Progenitor cell of endocrine pancreas (in vitro differentiated cells): ENCODE data around the gene ARRDC1. TPM values are rescaled to one million over a fixed set of nuclear protein-coding genes. Genes with fewer than 3 reads are reported as not detected.

ENCODE experiments used
- DNase-seq: peaks from one replicate; pipeline ENCODE4 v3.0.0; 2021; ENCODE audit warnings: low spot score; ENCODE audit not compliant: unreplicated experiment
- H3K27ac Mint-ChIP-seq: 2 replicates; pipeline ENCODE4 v1.8.0; 2021; ENCODE audit warnings: mild to moderate bottlenecking, moderate library complexity, mixed read lengths
- H3K27me3 Mint-ChIP-seq: 2 replicates; pipeline ENCODE4 v1.8.0; 2021; ENCODE audit warnings: mixed read lengths
- H3K36me3 Mint-ChIP-seq: 2 replicates; pipeline ENCODE4 v1.8.0; 2022; ENCODE audit warnings: mixed read lengths; ENCODE audit not compliant: insufficient read depth
- H3K4me1 Mint-ChIP-seq: 2 replicates; pipeline ENCODE4 v1.8.0; 2021; ENCODE audit warnings: low read depth, mixed read lengths
- H3K4me3 Mint-ChIP-seq: 2 replicates; pipeline ENCODE4 v1.8.0; 2021; ENCODE audit warnings: low read depth, mild to moderate bottlenecking, moderate library complexity, mixed read lengths
- H3K9me3 Mint-ChIP-seq: 2 replicates; pipeline ENCODE4 v1.8.0; 2021; ENCODE audit warnings: low read depth, mixed read lengths
- total RNA-seq: library from RNA; stranded (reverse); gene quantifications from 2 replicates; pipeline ENCODE4 v1.2.1, GENCODE V29; 2021
- TF ChIP-seq, protein P1 (sequence below): fragments of 200-600 bp; sonication (generic); IDR thresholded peaks from one replicate; pipeline ENCODE4 v1.5.0; 2021; ENCODE audit warnings: antibody characterized with exemption, mild to moderate bottlenecking; ENCODE audit not compliant: unreplicated experiment

The ARRDC1 gene
- total RNA-seq, 1 donor from 2014 or later: 74.9 TPM

DNA sequence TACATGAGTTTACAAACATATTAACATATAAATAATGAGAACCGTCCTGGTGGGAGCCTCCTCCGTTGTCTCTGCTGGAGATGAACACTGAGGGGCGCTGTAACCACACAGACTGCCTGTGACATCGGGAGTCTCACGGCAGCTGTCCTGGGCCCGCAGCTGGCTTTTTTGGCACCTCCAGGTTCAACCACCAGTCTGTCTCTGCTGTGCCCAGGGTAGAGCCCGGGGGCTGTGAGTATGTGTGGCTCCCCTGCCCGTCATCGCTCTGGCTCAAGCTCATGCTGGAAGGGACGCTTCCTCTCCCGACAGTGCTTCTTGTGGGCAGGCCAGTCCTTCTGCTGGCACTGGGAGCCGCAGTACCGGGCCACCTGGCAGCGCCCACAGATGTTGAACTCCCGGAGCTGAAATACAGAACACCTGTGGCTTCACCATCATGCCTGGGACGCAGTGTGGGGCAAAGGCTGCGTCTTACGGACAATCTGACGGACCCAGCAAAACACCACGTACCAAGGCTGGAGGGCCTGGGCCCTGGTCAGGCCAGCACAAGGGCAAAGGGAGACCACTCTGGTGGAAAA is 23.1 kb upstream of the ARRDC1 start:
- H3K4me1 Mint-ChIP-seq: peaks cover 6% of the 10 kb centered on the region
- H3K27me3 Mint-ChIP-seq: no peaks in the 10 kb centered on the region
- no peaks in the 10 kb centered on the region for H3K9me3 Mint-ChIP-seq
- no peak for DNase-seq
- H3K27ac Mint-ChIP-seq: no peak overlapping the region
- H3K36me3 Mint-ChIP-seq: peaks cover 11% of the 10 kb centered on the region
- TF ChIP-seq, protein P1, sequence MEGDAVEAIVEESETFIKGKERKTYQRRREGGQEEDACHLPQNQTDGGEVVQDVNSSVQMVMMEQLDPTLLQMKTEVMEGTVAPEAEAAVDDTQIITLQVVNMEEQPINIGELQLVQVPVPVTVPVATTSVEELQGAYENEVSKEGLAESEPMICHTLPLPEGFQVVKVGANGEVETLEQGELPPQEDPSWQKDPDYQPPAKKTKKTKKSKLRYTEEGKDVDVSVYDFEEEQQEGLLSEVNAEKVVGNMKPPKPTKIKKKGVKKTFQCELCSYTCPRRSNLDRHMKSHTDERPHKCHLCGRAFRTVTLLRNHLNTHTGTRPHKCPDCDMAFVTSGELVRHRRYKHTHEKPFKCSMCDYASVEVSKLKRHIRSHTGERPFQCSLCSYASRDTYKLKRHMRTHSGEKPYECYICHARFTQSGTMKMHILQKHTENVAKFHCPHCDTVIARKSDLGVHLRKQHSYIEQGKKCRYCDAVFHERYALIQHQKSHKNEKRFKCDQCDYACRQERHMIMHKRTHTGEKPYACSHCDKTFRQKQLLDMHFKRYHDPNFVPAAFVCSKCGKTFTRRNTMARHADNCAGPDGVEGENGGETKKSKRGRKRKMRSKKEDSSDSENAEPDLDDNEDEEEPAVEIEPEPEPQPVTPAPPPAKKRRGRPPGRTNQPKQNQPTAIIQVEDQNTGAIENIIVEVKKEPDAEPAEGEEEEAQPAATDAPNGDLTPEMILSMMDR: peak; percentile 32
- H3K4me3 Mint-ChIP-seq: no peak overlapping the region

DNA sequence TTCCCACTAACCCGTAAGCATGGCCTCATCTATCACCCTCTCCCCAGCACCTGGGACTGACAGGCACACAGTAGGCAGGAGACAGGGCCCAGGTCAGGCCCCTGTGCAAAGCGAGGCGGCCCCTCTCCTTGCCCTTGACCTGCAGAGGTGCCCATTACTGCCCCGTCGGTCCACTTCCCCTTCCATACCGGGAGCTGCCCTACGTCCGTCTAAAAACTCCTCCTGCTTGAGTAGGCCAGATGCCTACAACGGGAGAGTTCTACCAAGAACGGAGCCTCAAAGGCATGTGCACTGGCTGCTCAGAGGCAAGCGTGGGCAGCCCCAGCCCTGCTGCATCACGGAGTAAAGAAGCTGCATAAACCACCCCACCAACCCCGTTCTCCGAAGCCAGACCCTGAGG is 22.1 kb upstream of the ARRDC1 start:
- no peak for DNase-seq
- Mint-ChIP-seq H3K4me3 (no peak overlapping the region), H3K36me3 (peaks cover 16% of the 10 kb centered on the region), H3K27ac (no peak overlapping the region), H3K27me3 (no peaks in the 10 kb centered on the region), H3K4me1 (no peaks in the 10 kb centered on the region), H3K9me3 (no peaks in the 10 kb centered on the region)
- TF ChIP-seq, protein P1: no peak

DNA sequence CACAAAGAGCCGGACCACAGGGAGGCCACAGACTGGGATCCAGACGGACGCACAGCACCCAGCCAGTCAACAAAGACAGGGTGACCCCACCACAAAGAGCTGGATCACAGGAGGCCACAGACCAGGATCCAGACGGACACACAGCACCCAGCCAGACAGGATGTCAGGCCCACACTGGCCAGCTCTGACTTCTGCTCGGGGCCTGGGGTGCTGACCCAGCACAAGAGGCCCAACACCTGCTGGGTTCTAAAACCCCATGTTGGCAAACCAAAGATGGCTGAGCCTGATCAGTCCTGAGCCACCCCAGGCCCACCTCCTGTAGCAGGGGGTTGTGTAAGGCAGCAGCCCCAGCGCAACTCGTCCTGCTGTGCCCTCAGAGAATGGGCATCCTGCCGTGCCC is 21.5 kb upstream of the ARRDC1 start:
- no peak overlapping the region for H3K27ac Mint-ChIP-seq
- H3K4me3 Mint-ChIP-seq: no peak overlapping the region

DNA sequence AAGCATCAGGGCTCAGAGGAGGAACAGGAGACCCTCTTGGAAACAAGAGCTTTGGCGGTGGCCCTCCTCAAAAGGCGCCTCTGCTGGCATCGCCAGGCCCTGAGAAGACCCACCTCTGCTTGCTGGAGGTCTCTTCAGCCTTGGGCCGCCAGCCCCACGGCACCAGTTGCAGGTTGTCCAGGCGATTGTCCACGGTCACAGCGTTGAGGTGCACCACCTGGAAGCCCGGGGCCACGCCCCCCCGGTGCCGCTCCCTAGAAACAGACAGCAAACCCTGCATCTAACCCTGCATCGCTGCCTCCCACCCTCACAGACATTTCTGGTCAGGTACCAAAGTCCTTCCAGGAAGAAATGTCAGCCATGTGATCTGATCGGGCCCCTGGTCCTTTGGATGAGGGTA is 18.6 kb upstream of the ARRDC1 start:
- no peak overlapping the region for H3K27ac Mint-ChIP-seq
- no peaks in the 10 kb centered on the region for H3K9me3 Mint-ChIP-seq
- H3K27me3 Mint-ChIP-seq: no peaks in the 10 kb centered on the region
- peaks cover 16% of the 10 kb centered on the region for H3K36me3 Mint-ChIP-seq
- DNase-seq: no peak
- peaks cover 4% of the 10 kb centered on the region for H3K4me1 Mint-ChIP-seq
- TF ChIP-seq, protein P1: no peak
- H3K4me3 Mint-ChIP-seq: no peak overlapping the region

More for the DNA sequence above, 21.5 kb upstream of the ARRDC1 start:
- Mint-ChIP-seq H3K36me3 (peaks cover 16% of the 10 kb centered on the region), H3K4me1 (no peaks in the 10 kb centered on the region), H3K9me3 (no peaks in the 10 kb centered on the region), H3K27me3 (no peaks in the 10 kb centered on the region)
- no peak for DNase-seq
- TF ChIP-seq, protein P1: no peak

DNA sequence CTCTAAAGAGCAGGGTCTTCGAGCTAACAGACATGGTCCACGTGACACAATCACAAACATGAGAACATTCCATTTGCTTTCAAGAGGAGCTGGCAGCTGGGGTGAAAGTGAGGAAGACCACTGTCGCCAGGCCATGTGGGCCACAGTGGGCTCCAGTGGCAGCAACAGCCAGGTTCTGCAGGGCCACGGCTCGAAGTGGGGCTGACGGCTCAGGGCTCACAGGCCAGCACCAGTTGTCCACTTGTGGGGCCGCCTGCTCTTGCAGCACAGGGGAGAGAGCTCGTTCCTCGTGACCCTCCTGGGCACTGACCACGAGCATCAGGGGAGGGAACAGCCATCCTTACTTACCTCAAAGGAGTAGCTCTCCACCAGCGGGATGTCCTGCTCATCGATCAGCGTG is 17.2 kb upstream of the ARRDC1 start:
- H3K27ac Mint-ChIP-seq: no peak overlapping the region
- no peaks in the 10 kb centered on the region for H3K27me3 Mint-ChIP-seq
- no peaks in the 10 kb centered on the region for H3K9me3 Mint-ChIP-seq
- H3K36me3 Mint-ChIP-seq: peaks cover 16% of the 10 kb centered on the region
- peaks cover 4% of the 10 kb centered on the region for H3K4me1 Mint-ChIP-seq
- peak overlapping the region; percentile 83 for H3K4me3 Mint-ChIP-seq
- no peak for DNase-seq
- TF ChIP-seq, protein P1: no peak
